ENCODE results near the gene TMEM39A.

DNA sequence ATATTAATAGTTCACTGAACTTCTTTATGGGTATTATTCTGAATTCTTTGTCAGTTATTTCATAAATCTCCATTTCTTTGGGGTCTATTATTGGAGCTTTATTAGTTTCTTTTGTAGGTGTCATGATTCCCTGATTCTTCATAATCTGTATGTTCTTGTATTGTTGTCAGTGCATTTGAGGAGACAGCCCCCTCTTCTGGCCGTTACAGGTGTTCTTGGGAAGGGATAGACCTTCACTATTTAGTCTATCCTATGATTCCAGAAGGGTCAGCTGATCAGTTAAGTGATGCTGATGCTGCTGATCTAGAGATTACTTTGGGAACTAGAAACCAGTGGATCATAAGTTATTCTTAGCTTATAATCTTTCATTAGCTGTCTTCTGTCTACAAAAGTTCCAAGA, 34.9 kb downstream of the TMEM39A start:
- TF ChIP-seq RAD21 (IDR thresholded peaks at IDR 0.05): no peak
- TF ChIP-seq YY1 (IDR thresholded peaks at IDR 0.05): no peak
- no peak for TF ChIP-seq GABPA (IDR thresholded peaks at IDR 0.05 in 1 of 2, conservative IDR thresholded peaks at IDR 0.05 in 1 of 2)
- TF ChIP-seq, protein P1, sequence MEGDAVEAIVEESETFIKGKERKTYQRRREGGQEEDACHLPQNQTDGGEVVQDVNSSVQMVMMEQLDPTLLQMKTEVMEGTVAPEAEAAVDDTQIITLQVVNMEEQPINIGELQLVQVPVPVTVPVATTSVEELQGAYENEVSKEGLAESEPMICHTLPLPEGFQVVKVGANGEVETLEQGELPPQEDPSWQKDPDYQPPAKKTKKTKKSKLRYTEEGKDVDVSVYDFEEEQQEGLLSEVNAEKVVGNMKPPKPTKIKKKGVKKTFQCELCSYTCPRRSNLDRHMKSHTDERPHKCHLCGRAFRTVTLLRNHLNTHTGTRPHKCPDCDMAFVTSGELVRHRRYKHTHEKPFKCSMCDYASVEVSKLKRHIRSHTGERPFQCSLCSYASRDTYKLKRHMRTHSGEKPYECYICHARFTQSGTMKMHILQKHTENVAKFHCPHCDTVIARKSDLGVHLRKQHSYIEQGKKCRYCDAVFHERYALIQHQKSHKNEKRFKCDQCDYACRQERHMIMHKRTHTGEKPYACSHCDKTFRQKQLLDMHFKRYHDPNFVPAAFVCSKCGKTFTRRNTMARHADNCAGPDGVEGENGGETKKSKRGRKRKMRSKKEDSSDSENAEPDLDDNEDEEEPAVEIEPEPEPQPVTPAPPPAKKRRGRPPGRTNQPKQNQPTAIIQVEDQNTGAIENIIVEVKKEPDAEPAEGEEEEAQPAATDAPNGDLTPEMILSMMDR (IDR thresholded peaks at IDR 0.05; ENCODE audit: low read depth, low read length, missing input control): no peak
- no peak for TF ChIP-seq SP1 (IDR thresholded peaks at IDR 0.05)
- no peak for TF ChIP-seq MAX (IDR thresholded peaks at IDR 0.05)
- TF ChIP-seq TAF1 (conservative IDR thresholded peaks at IDR 0.05): no peak
- no peak for TF ChIP-seq EGR1 (IDR thresholded peaks at IDR 0.05; ENCODE audit: low read depth in 2 of 2)

Measured in liver (tissue), 3 donors.